B cell (primary cell): ENCODE data around the gene AGPAT1. TPM values are rescaled to one million over a fixed set of nuclear protein-coding genes. Genes with fewer than 3 reads are reported as not detected.

ENCODE experiments used
- ATAC-seq: fragments of 200-7000 bp; cut with Tn5 transposase; one replicate; pipeline ENCODE4 v1.10.0; 2021; ENCODE audit warnings: low read depth, mild to moderate bottlenecking, moderate number of reproducible peaks, moderate library complexity
- CTCF ChIA-PET: fragments of 350-600 bp; sonication (Branson Sonifier 250); formaldehyde crosslinking; loops from one replicate; lab custom pipeline; 2021; ENCODE audit warnings: antibody characterized with exemption, inconsistent platforms; lab: Charles Lee
- POLR2A ChIA-PET: fragments of 350-600 bp; sonication (Branson Sonifier 250); formaldehyde crosslinking; loops from one replicate; lab custom pipeline; 2021; ENCODE audit warnings: antibody characterized with exemption; lab: Charles Lee
- DNase-seq: peaks from one replicate; pipeline ENCODE4 v3.0.0; 2013
- H2AFZ ChIP-seq: 2 replicates; pipeline ENCODE4 v1.6.1; 2012; ENCODE audit warnings: mild to moderate bottlenecking, low read depth, low read length; ENCODE audit not compliant: insufficient read depth, poor library complexity, severe bottlenecking
- H3K27ac ChIP-seq, 2 donors: 1 replicate in 1 of 2; 2 replicates in 1 of 2; pipeline ENCODE4 v1.5.1; 2012 to 2013; ENCODE audit warnings: low read length in 2 of 2, mild to moderate bottlenecking in 2 of 2, moderate library complexity in 1 of 2
- H3K27me3 ChIP-seq, 4 experiments: fragments of 200-600 bp in 1 of 4; sonication (generic) in 1 of 4; replicated peaks in 1 of 4; 1 replicate in 2 of 4; 2 replicates in 2 of 4; pipeline versions ENCODE4 v1.6.1 to v1.7.0; 2013 to 2016; ENCODE audit warnings: low read length in 3 of 4, mild to moderate bottlenecking in 2 of 4, mixed read lengths in 1 of 4, moderate library complexity in 1 of 4; ENCODE audit not compliant: insufficient read depth in 4 of 4, control insufficient read depth in 3 of 4; ENCODE audit errors: control extremely low read depth in 1 of 4
- H3K36me3 ChIP-seq, 2 experiments: replicated peaks in 1 of 2; 1 replicate in 1 of 2; 2 replicates in 1 of 2; pipeline versions ENCODE4 v1.6.1 to v1.7.1; 2013; ENCODE audit warnings: low read length in 1 of 2; ENCODE audit not compliant: insufficient read depth in 2 of 2, control insufficient read depth in 1 of 2; ENCODE audit errors: control extremely low read depth in 1 of 2, extremely low read depth in 1 of 2
- H3K4me1 ChIP-seq, 2 donors: fragments of 200-600 bp in 1 of 2; sonication (generic) in 1 of 2; 1 replicate in 1 of 2; 2 replicates in 1 of 2; pipeline versions ENCODE4 v1.5.1 to v1.6.1; 2013 to 2017; ENCODE audit warnings: low read length in 2 of 2; ENCODE audit not compliant: control insufficient read depth in 2 of 2, insufficient read depth in 2 of 2
- H3K4me2 ChIP-seq: replicated peaks from 2 replicates; pipeline ENCODE3; 2012; ENCODE audit warnings: mild to moderate bottlenecking, low read depth, low read length; ENCODE audit not compliant: poor library complexity, severe bottlenecking
- H3K4me3 ChIP-seq, 5 experiments: fragments of 200-600 bp in 1 of 5; sonication (generic) in 1 of 5; 1 replicate in 3 of 5; 2 replicates in 2 of 5; pipeline versions ENCODE4 v1.5.1 to v1.7.0; 2011 to 2016; ENCODE audit warnings: low read length in 4 of 5, mild to moderate bottlenecking in 4 of 5, low read depth in 2 of 5, control low read depth in 1 of 5, moderate library complexity in 1 of 5; ENCODE audit not compliant: insufficient read depth in 1 of 5; ENCODE audit errors: control extremely low read depth in 1 of 5, extremely low read depth in 1 of 5
- H3K79me2 ChIP-seq: fragments of 200-600 bp; sonication (generic); one replicate; pipeline ENCODE4 v1.6.0; 2016; ENCODE audit warnings: low read length; ENCODE audit not compliant: control insufficient read depth, insufficient read depth
- H3K9ac ChIP-seq: fragments of 200-600 bp; sonication (generic); 2 replicates; pipeline ENCODE4 v1.6.1; 2017; ENCODE audit warnings: mild to moderate bottlenecking, low read length, moderate library complexity
- H3K9me3 ChIP-seq, 3 donors: one replicate each; pipeline versions ENCODE4 v1.6.1 to v1.7.1; 2013; ENCODE audit warnings: low read length in 2 of 3; ENCODE audit not compliant: control insufficient read depth in 2 of 3, insufficient read depth in 1 of 3; ENCODE audit errors: control extremely low read depth in 1 of 3
- H4K20me1 ChIP-seq: 2 replicates; pipeline ENCODE4 v1.6.0; 2012; ENCODE audit warnings: mild to moderate bottlenecking, low read length; ENCODE audit not compliant: insufficient read depth, control insufficient read depth, poor library complexity, severe bottlenecking
- H3K27ac Mint-ChIP-seq: one replicate; pipeline ENCODE4 v1.8.0; 2021; ENCODE audit warnings: mixed read lengths
- H3K27me3 Mint-ChIP-seq: one replicate; pipeline ENCODE4 v1.8.0; 2021; ENCODE audit warnings: mixed read lengths
- H3K4me1 Mint-ChIP-seq: one replicate; pipeline ENCODE4 v1.8.0; 2021; ENCODE audit warnings: mixed read lengths
- H3K4me3 Mint-ChIP-seq: one replicate; pipeline ENCODE4 v1.8.0; 2021; ENCODE audit warnings: mixed read lengths
- H3K9me3 Mint-ChIP-seq: one replicate; pipeline ENCODE4 v1.8.0; 2022; ENCODE audit warnings: mixed read lengths; ENCODE audit not compliant: insufficient read depth
- CTCF ChIP-seq: fragments of 200-600 bp; IDR thresholded peaks from one replicate; pipeline ENCODE4 v1.8.0; 2022; ENCODE audit warnings: antibody characterized with exemption, mild to moderate bottlenecking
- EZH2 ChIP-seq: IDR thresholded peaks from 2 replicates; pipeline ENCODE4 v1.6.1; 2012; ENCODE audit warnings: borderline replicate concordance, low read depth, mild to moderate bottlenecking, moderate library complexity, low read length; ENCODE audit not compliant: insufficient read depth, poor library complexity, severe bottlenecking
- WGBS: methylation state at CpG from one replicate; pipeline ENCODE4 v1.1.5; 2013; ENCODE audit warnings: missing lambda C conversion rate; ENCODE audit not compliant: insufficient coverage; 5-methylcytosine and 5-hydroxymethylcytosine counted together
- intact Hi-C: fragments of 100-400 bp; cut with micrococcal nuclease; formaldehyde crosslinking; loops from one replicate; pipeline ENCODE4 v1.10.0; 2022
- polyA plus RNA-seq: library from polyadenylated mRNA; depleted of rRNA; stranded (reverse); fragments of >200 nt; gene quantifications from 2 replicates; pipeline ENCODE4 v1.2.3, GENCODE V29; 2012
- total RNA-seq, 2 donors: library from RNA; stranded (reverse); fragments of 120-200 nt in 1 of 2; gene quantifications; 1 replicate in 1 of 2; 2 replicates in 1 of 2; pipeline versions ENCODE4 v1.2.3 to v1.2.4, GENCODE V29; 2013 to 2022

AGPAT1 gene
- total and polyA plus RNA-seq, 2 donors (not counting 1 experiment from before 2014, with no cell fraction given) = 29.8 to 37.1 TPM

DNA sequence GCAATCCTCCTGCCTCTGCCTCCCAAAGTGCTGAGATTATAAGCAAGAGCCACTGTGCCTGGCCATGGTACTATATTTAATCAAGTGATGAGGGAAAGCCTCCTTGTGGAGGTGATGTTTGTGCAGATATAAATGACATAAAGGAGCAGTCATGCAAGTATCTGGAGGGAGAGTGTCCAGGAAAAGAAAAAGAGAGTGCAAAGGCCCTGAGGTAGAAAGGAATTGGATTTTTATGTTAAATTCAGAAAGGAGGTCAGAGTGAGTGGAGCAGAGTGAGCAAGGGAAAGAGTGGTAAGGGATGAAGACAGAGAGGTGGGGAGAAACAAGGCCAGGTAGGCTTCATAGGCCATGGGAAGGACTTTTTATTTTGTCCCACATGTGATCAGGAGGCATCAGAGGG is 38.4 kb downstream of the AGPAT1 start:
- no peaks in the 10 kb centered on the region for H4K20me1 ChIP-seq
- no peak overlapping the region for H2AFZ ChIP-seq
- ATAC-seq = no peak
- H3K4me3 Mint-ChIP-seq = no peak overlapping the region
- H3K79me2 ChIP-seq = no peaks in the 10 kb centered on the region
- no peak for DNase-seq
- intact Hi-C loops = no loop called here
- H3K4me1 Mint-ChIP-seq = no peaks in the 10 kb centered on the region
- TF ChIP-seq EZH2 (no peak), CTCF (no peak)
- no peak overlapping the region for H3K4me3 ChIP-seq
- H3K27me3 ChIP-seq = peaks cover 0 to 5% (median 2%) of the 10 kb centered on the region in 4 experiments
- ChIA-PET CTCF (no interaction called here), POLR2A (no interaction called here)
- H3K9me3 ChIP-seq = no peaks in the 10 kb centered on the region
- H3K9ac ChIP-seq = no peak overlapping the region
- no peak overlapping the region for H3K27ac Mint-ChIP-seq
- no peak overlapping the region for H3K27ac ChIP-seq
- H3K9me3 Mint-ChIP-seq = no peaks in the 10 kb centered on the region
- peaks cover 20% of the 10 kb centered on the region for H3K27me3 Mint-ChIP-seq
- H3K4me1 ChIP-seq = no peaks in the 10 kb centered on the region
- H3K4me2 ChIP-seq = no peak overlapping the region
- H3K36me3 ChIP-seq = no peaks in the 10 kb centered on the region

DNA sequence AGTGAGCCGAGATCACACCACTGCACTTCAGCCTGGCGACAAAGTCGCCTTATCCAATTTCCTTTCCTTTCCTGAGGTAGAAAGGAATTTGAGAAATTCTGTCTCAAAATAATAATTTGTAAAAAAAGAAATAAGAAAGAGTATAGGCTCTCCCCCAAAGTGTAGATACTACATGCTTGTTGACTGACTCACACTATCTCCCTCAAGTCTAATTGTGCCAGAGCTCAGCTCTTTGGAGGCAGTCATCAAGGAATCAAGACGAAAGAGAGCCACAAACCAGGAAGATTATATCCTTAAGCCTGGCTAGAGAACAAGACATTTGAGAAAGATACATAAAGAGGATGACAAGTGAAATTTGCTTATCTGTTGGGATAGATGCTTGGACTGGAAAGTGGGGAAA is 42.1 kb downstream of the AGPAT1 start:
- no peak overlapping the region for H3K4me3 Mint-ChIP-seq
- peaks cover 14% of the 10 kb centered on the region for H3K4me1 Mint-ChIP-seq
- DNase-seq (no peak), ATAC-seq (no peak)
- peaks cover 7% of the 10 kb centered on the region for H3K27me3 Mint-ChIP-seq
- Histone ChIP-seq H3K79me2 (peaks cover 5% of the 10 kb centered on the region), H3K9ac (no peak overlapping the region), H4K20me1 (no peaks in the 10 kb centered on the region), H2AFZ (no peak overlapping the region), H3K36me3 (no peaks in the 10 kb centered on the region), H3K27ac (no peak overlapping the region), H3K27me3 (no peaks in the 10 kb centered on the region), H3K9me3 (no peaks in the 10 kb centered on the region), H3K4me2 (no peak overlapping the region), H3K4me1 (peaks cover 10 to 18% of the 10 kb centered on the region in 2 donors), H3K4me3 (no peak overlapping the region)
- no peaks in the 10 kb centered on the region for H3K9me3 Mint-ChIP-seq
- TF ChIP-seq EZH2 = no peak
- TF ChIP-seq CTCF = no peak
- ChIA-PET CTCF (interaction anchor here (0.8 kb wide), 1 partner anchor 174 kb away, joined by 3 read pairs; no protein-coding TSS in a partner anchor), POLR2A (no interaction called here)
- no peak overlapping the region for H3K27ac Mint-ChIP-seq
- intact Hi-C loops = no loop called here
- WGBS = 100% methylated on average over 1 of the region's 4 CpGs
